ENCODE data around the gene MAGI2. TPM values are rescaled to one million over a fixed set of nuclear protein-coding genes. Genes with fewer than 3 reads are reported as not detected.

MAGI2 gene
- total RNA-seq, 1 experiment from 2014 or later = 0.22 TPM

DNA sequence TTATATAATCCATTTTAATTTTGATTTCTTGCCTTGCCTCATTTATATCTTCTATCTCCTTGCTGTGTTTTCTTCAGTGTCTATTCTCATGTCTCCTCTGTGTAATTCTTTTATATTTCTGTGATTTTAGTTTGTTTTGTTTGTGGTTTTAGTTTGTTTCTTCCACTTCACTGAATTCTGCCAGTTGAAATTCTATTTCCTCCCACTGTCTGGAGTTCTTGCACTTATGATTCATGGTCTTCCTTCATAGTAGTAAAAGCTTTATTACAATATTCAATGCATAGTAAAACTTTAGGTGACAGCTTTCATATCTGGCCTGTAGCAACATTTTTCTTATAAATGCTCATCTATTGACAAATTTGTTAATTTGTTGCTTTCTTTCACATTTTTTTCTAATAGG, 113.3 kb downstream of the MAGI2 start:
- no peaks in the 10 kb centered on the region for H3K36me3 ChIP-seq (ENCODE audit: control insufficient read depth in 1 of 2, insufficient read depth in 2 of 2, low read length in 2 of 2)
- no peak overlapping the region for H3K9ac ChIP-seq (ENCODE audit: low read length)
- intact Hi-C loops (cut with micrococcal nuclease) = no loop called here
- no peak for TF ChIP-seq SP1 (IDR thresholded peaks at IDR 0.05; ENCODE audit: low read depth)
- TF ChIP-seq SRF (IDR thresholded peaks at IDR 0.05; ENCODE audit: low read depth) = no peak
- no peak for TF ChIP-seq YY1 (IDR thresholded peaks at IDR 0.05; ENCODE audit: extremely low read depth, insufficient replicate concordance, low read depth, low read length)
- TF ChIP-seq TCF7L2 (IDR thresholded peaks at IDR 0.05; ENCODE audit: borderline replicate concordance, extremely low read depth, insufficient read depth, insufficient read length) = no peak
- no peak for TF ChIP-seq SIN3A (IDR thresholded peaks at IDR 0.05; ENCODE audit: low read depth)
- TF ChIP-seq POLR2AphosphoS5 (IDR thresholded peaks at IDR 0.05; ENCODE audit: low read depth, low read length) = no peak
- BruUV-seq (replicated peaks) = no TSS peak
- peak overlapping the region; percentile 22 for H2AFZ ChIP-seq (ENCODE audit: low read depth, low read length, poor library complexity, severe bottlenecking)
- RAD21 ChIA-PET (ENCODE audit: low non-redundant PET in 1 of 2, low total read pairs in 2 of 2, uncharacterized antibody in 2 of 2, unreplicated experiment in 2 of 2) = no interaction called here
- H3K79me2 ChIP-seq (ENCODE audit: insufficient read depth, low read length) = no peaks in the 10 kb centered on the region
- H3K27me3 ChIP-seq (ENCODE audit: insufficient read depth, low read length) = no peaks in the 10 kb centered on the region
- H4K20me1 ChIP-seq (ENCODE audit: insufficient read depth) = no peaks in the 10 kb centered on the region
- H3K4me2 ChIP-seq (ENCODE audit: low read length) = no peak overlapping the region
- H3K4me1 ChIP-seq (ENCODE audit: control insufficient read depth in 1 of 2, insufficient read depth in 2 of 2, low read length in 2 of 2) = no peaks in the 10 kb centered on the region
- no peaks in the 10 kb centered on the region for H3K9me3 ChIP-seq (ENCODE audit: control insufficient read depth in 1 of 2, insufficient read depth in 1 of 2, low read depth in 1 of 2, low read length in 2 of 2)
- CTCF ChIA-PET = no interaction called here
- H3K27ac ChIP-seq (ENCODE audit: low read depth, low read length) = no peak overlapping the region
- POLR2A ChIA-PET = no interaction called here
- DNase-seq (ENCODE audit: low read depth, low spot score) = no peak
- no peaks in the 10 kb centered on the region for H3K9me2 ChIP-seq (ENCODE audit: insufficient read depth)
- no peak overlapping the region for H3K4me3 ChIP-seq (replicated peaks in 1 of 2; ENCODE audit: low read depth in 1 of 2, low read length in 2 of 2)
- ATAC-seq = no peak

DNA sequence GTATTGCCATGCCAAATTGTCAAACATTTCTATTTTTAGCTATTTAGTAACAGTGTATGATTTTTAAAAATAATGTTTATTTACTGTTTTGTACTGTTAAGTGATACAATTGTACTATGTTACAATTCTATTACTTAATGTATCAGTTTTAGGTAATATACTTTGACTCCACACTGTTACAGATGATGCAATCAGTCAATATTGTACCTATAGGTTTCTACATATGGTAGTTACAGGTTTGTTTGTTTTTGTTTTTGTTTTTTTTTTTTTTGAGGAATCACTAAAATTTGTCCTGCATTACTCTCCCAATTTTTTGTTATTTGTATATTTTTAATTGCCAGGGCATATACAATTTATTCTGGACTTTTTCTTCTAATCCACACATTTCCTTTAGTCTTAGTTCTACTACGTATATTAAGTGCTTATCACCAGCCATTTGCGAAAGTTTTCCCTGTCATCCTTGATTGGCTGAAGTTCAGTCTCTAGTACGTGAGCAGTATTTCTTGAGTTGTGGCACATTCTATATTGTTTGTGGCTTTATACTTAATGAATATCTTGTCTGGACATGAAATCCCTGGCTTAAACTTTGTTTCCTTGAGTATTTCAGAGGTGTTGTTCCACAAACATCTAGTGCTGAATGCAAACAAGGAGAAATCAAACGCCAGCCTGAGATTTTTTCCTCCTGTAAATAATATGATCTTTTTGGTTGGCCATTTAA, 114.1 kb downstream of the MAGI2 start:
- Histone ChIP-seq H3K4me3 (replicated peaks in 1 of 2; ENCODE audit: low read depth in 1 of 2, low read length in 2 of 2) (no peak overlapping the region), H3K4me1 (ENCODE audit: control insufficient read depth in 1 of 2, insufficient read depth in 2 of 2, low read length in 2 of 2) (no peaks in the 10 kb centered on the region), H3K27ac (ENCODE audit: low read depth, low read length) (no peak overlapping the region), H4K20me1 (ENCODE audit: insufficient read depth) (no peaks in the 10 kb centered on the region), H2AFZ (ENCODE audit: low read depth, low read length, poor library complexity, severe bottlenecking) (peak overlapping the region; percentile 45), H3K27me3 (ENCODE audit: insufficient read depth, low read length) (no peaks in the 10 kb centered on the region), H3K79me2 (ENCODE audit: insufficient read depth, low read length) (no peaks in the 10 kb centered on the region), H3K4me2 (ENCODE audit: low read length) (no peak overlapping the region), H3K9me2 (ENCODE audit: insufficient read depth) (no peaks in the 10 kb centered on the region), H3K9ac (ENCODE audit: low read length) (no peak overlapping the region), H3K9me3 (ENCODE audit: control insufficient read depth in 1 of 2, insufficient read depth in 1 of 2, low read depth in 1 of 2, low read length in 2 of 2) (no peaks in the 10 kb centered on the region), H3K36me3 (ENCODE audit: control insufficient read depth in 1 of 2, insufficient read depth in 2 of 2, low read length in 2 of 2) (no peaks in the 10 kb centered on the region)
- intact Hi-C loops (cut with micrococcal nuclease) = no loop called here
- CTCF ChIA-PET = no interaction called here
- BruUV-seq (replicated peaks) = no TSS peak
- TF ChIP-seq POLR2AphosphoS5 (IDR thresholded peaks at IDR 0.05; ENCODE audit: low read depth, low read length) (no peak), SRF (IDR thresholded peaks at IDR 0.05; ENCODE audit: low read depth) (no peak), EZH2phosphoT487 (IDR thresholded peaks at IDR 0.05; ENCODE audit: borderline replicate concordance) (no peak), ZFX (IDR thresholded peaks at IDR 0.05) (no peak), POLR2A (IDR thresholded peaks at IDR 0.05; ENCODE audit: borderline replicate concordance, extremely low read depth, insufficient read depth, insufficient read length) (no peak)
- TF ChIP-seq, protein P1, sequence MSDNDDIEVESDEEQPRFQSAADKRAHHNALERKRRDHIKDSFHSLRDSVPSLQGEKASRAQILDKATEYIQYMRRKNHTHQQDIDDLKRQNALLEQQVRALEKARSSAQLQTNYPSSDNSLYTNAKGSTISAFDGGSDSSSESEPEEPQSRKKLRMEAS (IDR thresholded peaks at IDR 0.05) = no peak
- TF ChIP-seq, protein P2, sequence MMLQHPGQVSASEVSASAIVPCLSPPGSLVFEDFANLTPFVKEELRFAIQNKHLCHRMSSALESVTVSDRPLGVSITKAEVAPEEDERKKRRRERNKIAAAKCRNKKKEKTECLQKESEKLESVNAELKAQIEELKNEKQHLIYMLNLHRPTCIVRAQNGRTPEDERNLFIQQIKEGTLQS (IDR thresholded peaks at IDR 0.05) = no peak
- ATAC-seq = no peak
- RAD21 ChIA-PET (ENCODE audit: low non-redundant PET in 1 of 2, low total read pairs in 2 of 2, uncharacterized antibody in 2 of 2, unreplicated experiment in 2 of 2) = no interaction called here
- DNase-seq (ENCODE audit: low read depth, low spot score) = no peak
- POLR2A ChIA-PET = no interaction called here
